ENCODE data around the gene MRPL47.

- no peak for TF ChIP-seq CTCF (IDR thresholded peaks at IDR 0.05)
- TF ChIP-seq POLR2AphosphoS5 (IDR thresholded peaks at IDR 0.05), result no peak
These were observed 63.3 kb downstream of the MRPL47 start for GRCh38 chr3:179541094-179541493.
